ENCODE measurements around the gene KDM5B.
A peak's percentile ranks its signal among the peaks of the same experiment; 100 is the strongest.

Gene KDM5B

GRCh38 chr1:202710070-202711045, 97.9 kb downstream of the KDM5B start, which contains the start of gene SYT2:
TSS of gene SYT2 (minus strand) at chr1:202710454. CDS start at chr1:202605772, 104,682 bp downstream.
- DNase-seq: peak; percentile 64

GRCh38 chr1:202709276-202710041, 98.8 kb downstream of the KDM5B start:
- DNase-seq: peak; percentile 44

GRCh38 chr1:202708456-202709275, 99.6 kb downstream of the KDM5B start:
- DNase-seq: peak; percentile 43

- no peak for DNase-seq
Measured at GRCh38 chr1:202706851-202707250, 101.4 kb downstream of the KDM5B start.

- DNase-seq: peak; percentile 55
Measured at GRCh38 chr1:202704601-202705000, 103.6 kb downstream of the KDM5B start.

- no peak for DNase-seq
Measured at GRCh38 chr1:202703191-202703590, 105.0 kb downstream of the KDM5B start.

GRCh38 chr1:202702088-202702487, 106.1 kb downstream of the KDM5B start:
- DNase-seq: no peak

GRCh38 chr1:202701200-202701599, 107.0 kb downstream of the KDM5B start:
- DNase-seq: no peak

GRCh38 chr1:202700061-202700460, 108.2 kb downstream of the KDM5B start:
- DNase-seq: no peak

- DNase-seq: no peak
Measured at GRCh38 chr1:202698276-202698675, 109.9 kb downstream of the KDM5B start.

GRCh38 chr1:202697038-202697437, 111.2 kb downstream of the KDM5B start:
- DNase-seq: no peak

GRCh38 chr1:202694314-202694713, 113.9 kb downstream of the KDM5B start:
- DNase-seq: no peak

GRCh38 chr1:202692959-202693555, 115.2 kb downstream of the KDM5B start:
- DNase-seq: peak; percentile 83

- DNase-seq: no peak
Measured at GRCh38 chr1:202691816-202692215, 116.4 kb downstream of the KDM5B start.

GRCh38 chr1:202689493-202690342, 118.5 kb downstream of the KDM5B start:
- DNase-seq: no peak

- DNase-seq: no peak
Measured at GRCh38 chr1:202689082-202689481, 119.1 kb downstream of the KDM5B start.

GRCh38 chr1:202688401-202688800, 119.8 kb downstream of the KDM5B start:
- DNase-seq: no peak

- DNase-seq: no peak
Measured at GRCh38 chr1:202687798-202688197, 120.4 kb downstream of the KDM5B start.

- DNase-seq: no peak
Measured at GRCh38 chr1:202687370-202687769, 120.9 kb downstream of the KDM5B start.

- DNase-seq: no peak
Measured at GRCh38 chr1:202685641-202686040, 122.6 kb downstream of the KDM5B start.

GRCh38 chr1:202684716-202685115, 123.5 kb downstream of the KDM5B start:
- DNase-seq: no peak
